Mammary epithelial cell (primary cell): ENCODE data around the gene SUB1.

Experiments
- EZH2 ChIP-seq: IDR thresholded peaks from 2 replicates; pipeline ENCODE4 v1.6.1; 2012; ENCODE audit warnings: low read length, inconsistent platforms, borderline replicate concordance
- TF ChIP-seq, protein P1 (sequence below), 2 donors: IDR thresholded peaks in 1 of 2; conservative IDR thresholded peaks in 1 of 2; 2 replicates each; pipeline ENCODE4 v1.5.1; 2011 to 2012; ENCODE audit warnings: inconsistent platforms in 2 of 2, low read length in 2 of 2, mild to moderate bottlenecking in 2 of 2, control low read depth in 1 of 2, low read depth in 1 of 2; ENCODE audit not compliant: insufficient read depth in 1 of 2; ENCODE audit errors: extremely low read depth in 1 of 2

DNA sequence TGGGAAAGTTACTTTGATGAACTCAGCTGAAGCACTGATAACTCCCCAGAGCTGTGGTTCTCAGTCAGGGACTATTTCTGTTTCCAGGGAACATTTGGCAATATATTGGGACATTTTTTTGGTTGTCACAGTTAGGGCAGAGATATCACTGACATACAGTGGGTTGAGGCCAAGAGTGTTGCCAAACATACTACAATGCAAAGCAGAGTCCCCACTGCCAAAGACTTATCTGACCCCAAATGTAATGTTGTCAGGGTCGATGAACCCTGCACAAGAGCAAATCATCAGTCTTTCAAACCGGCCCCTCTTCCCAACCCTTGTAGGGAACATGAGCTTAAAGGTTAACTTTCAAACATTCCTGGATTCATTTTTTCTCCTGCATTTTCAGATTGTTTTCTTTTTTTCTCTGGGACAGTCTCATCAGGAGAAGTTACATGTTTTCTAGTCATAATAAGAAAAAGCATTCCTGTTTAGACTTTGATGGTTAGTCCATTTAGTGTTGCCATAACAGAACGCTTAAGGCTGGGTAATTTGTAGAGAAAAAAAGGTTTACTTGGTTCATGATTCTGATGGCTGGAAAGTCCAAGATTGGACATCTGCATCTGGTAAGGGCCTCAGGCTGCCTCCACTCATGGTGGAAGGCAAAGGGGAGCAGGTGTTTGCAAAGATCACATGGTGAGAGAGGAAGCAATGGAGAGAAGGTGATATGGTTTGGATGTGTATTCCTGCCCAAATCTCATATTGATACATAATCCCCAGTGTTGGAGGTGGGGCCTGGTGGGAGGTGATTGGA, 18.8 kb upstream of the SUB1 start:
- TF ChIP-seq, protein P1, sequence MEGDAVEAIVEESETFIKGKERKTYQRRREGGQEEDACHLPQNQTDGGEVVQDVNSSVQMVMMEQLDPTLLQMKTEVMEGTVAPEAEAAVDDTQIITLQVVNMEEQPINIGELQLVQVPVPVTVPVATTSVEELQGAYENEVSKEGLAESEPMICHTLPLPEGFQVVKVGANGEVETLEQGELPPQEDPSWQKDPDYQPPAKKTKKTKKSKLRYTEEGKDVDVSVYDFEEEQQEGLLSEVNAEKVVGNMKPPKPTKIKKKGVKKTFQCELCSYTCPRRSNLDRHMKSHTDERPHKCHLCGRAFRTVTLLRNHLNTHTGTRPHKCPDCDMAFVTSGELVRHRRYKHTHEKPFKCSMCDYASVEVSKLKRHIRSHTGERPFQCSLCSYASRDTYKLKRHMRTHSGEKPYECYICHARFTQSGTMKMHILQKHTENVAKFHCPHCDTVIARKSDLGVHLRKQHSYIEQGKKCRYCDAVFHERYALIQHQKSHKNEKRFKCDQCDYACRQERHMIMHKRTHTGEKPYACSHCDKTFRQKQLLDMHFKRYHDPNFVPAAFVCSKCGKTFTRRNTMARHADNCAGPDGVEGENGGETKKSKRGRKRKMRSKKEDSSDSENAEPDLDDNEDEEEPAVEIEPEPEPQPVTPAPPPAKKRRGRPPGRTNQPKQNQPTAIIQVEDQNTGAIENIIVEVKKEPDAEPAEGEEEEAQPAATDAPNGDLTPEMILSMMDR (conservative IDR thresholded peaks at IDR 0.05 in 1 of 2, IDR thresholded peaks at IDR 0.05 in 1 of 2; ENCODE audit: extremely low read depth in 1 of 2, insufficient read depth in 1 of 2, low read depth in 1 of 2, low read length in 2 of 2), result no peak
- no peak for TF ChIP-seq EZH2
